Adrenal gland (tissue), 5 donors: Measurements from ENCODE around the gene PHOSPHO2.

ENCODE experiments used
- CTCF ChIP-seq, 6 experiments: fragments of 450-650 bp in 4 of 6; fragments of 200-600 bp in 2 of 6; sonication (generic) in 1 of 6; IDR thresholded peaks; 1 replicate in 5 of 6; 2 replicates in 1 of 6; pipeline versions ENCODE4 v1.5.1 to v1.8.0; 2016 to 2021; ENCODE audit warnings: antibody characterized with exemption in 6 of 6, mild to moderate bottlenecking in 2 of 6, moderate library complexity in 1 of 6
- POLR2A ChIP-seq, 2 donors: fragments of 450-650 bp; IDR thresholded peaks; one replicate each; pipeline ENCODE4 v1.6.1; 2017; ENCODE audit warnings: antibody characterized with exemption in 2 of 2, mild to moderate bottlenecking in 2 of 2, moderate library complexity in 1 of 2
- donor health status: DM: no; HTN: no; CAD: no.

DNA sequence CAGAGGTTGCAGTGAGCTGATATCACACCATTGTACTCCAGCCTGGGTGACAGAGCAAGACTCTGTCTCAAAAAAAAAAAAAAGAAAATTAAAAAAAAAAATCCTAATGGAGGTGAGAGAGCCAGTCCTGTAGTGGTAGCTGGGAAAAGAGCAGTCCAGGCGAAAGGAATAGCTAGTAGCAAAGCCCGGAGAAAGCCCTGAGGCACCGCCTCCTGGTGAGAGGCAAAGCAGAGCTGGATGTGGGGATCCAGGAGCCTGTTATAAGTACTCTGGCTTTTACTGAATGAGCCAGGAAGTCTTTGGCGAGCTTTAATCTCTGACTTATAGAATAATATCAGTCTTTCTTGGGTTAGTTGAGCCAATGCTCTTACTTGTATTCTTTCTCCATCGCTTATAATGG, 32.8 kb downstream of the PHOSPHO2 start:
- TF ChIP-seq POLR2A (IDR thresholded peaks at IDR 0.05) (no peak), CTCF (IDR thresholded peaks at IDR 0.05) (no peak)
